Endothelial cell of umbilical vein (primary cell): Measurements from ENCODE around the gene DQX1. TPM values are rescaled to one million over a fixed set of nuclear protein-coding genes. Genes with fewer than 3 reads are reported as not detected.

Source experiments
- BruUV-seq: library from RNA; stranded (reverse); fragments of 400-500 nt; replicated peaks from 2 replicates; lab custom pipeline; 2021; lab: Mats Ljungman, UMichigan
- CTCF ChIA-PET: fragments of 300-600, 350-600 bp; sonication (Branson Sonifier 250); formaldehyde crosslinking; loops from one replicate; lab custom pipeline; 2021; ENCODE audit warnings: antibody characterized with exemption, inconsistent platforms; lab: Charles Lee
- POLR2A ChIA-PET: fragments of 300-600, 350-600 bp; sonication (Branson Sonifier 250); formaldehyde crosslinking; loops from one replicate; lab custom pipeline; 2021; ENCODE audit warnings: antibody characterized with exemption, inconsistent platforms; lab: Charles Lee
- DNase-seq: peaks from one replicate; pipeline ENCODE4 v3.0.0-alpha.2; 2011; ENCODE audit warnings: low read depth, low spot score
- FAIRE-seq: peaks from 2 replicates; lab custom pipeline; 2011; peaks lifted over from hg19 to GRCh38; lab: Jason Lieb, UNC
- H2AFZ ChIP-seq: 2 replicates; pipeline ENCODE4 v1.6.0; 2012; ENCODE audit warnings: low read depth, low read length, control low read depth, inconsistent platforms
- H3K27ac ChIP-seq: 2 replicates; pipeline ENCODE4 v1.5.1; 2011; ENCODE audit warnings: low read depth, mild to moderate bottlenecking, control low read depth, low read length, moderate library complexity; ENCODE audit not compliant: insufficient read depth
- H3K27me3 ChIP-seq, 2 experiments: 2 replicates each; pipeline versions ENCODE4 v1.6.0 to v1.6.1; 2011; ENCODE audit warnings: low read length in 2 of 2, mixed read lengths in 1 of 2; ENCODE audit not compliant: control insufficient read depth in 2 of 2, insufficient read depth in 2 of 2
- H3K36me3 ChIP-seq, 2 experiments: 2 replicates in 1 of 2; 3 replicates in 1 of 2; pipeline ENCODE4 v1.5.1; 2011; ENCODE audit warnings: low read length in 2 of 2, mild to moderate bottlenecking in 1 of 2, moderate library complexity in 1 of 2; ENCODE audit not compliant: control insufficient read depth in 2 of 2, insufficient read depth in 2 of 2; ENCODE audit errors: extremely low read depth in 1 of 2
- H3K4me1 ChIP-seq: 3 replicates; pipeline ENCODE4 v1.5.1; 2011; ENCODE audit warnings: mild to moderate bottlenecking, low read length; ENCODE audit not compliant: control insufficient read depth, insufficient read depth; ENCODE audit errors: extremely low read depth
- H3K4me2 ChIP-seq: 2 replicates; pipeline ENCODE4 v1.6.1; 2011; ENCODE audit warnings: low read length, control low read depth, mixed read lengths; ENCODE audit not compliant: insufficient read depth
- H3K4me3 ChIP-seq, 3 experiments: fragments of 200-600 bp in 1 of 3; sonication (generic), shearing (Covaris generic) in 1 of 3; replicated peaks in 1 of 3; 2 replicates each; pipeline ENCODE4 v1.5.1; 2011 to 2016; ENCODE audit warnings: control low read depth in 3 of 3, low read length in 3 of 3, mild to moderate bottlenecking in 2 of 3, inconsistent platforms in 1 of 3, low read depth in 1 of 3, moderate library complexity in 1 of 3; ENCODE audit not compliant: insufficient read depth in 1 of 3
- H3K79me2 ChIP-seq: 2 replicates; pipeline ENCODE4 v1.6.0; 2012; ENCODE audit warnings: low read length, inconsistent platforms; ENCODE audit not compliant: control insufficient read depth, insufficient read depth
- H3K9ac ChIP-seq: replicated peaks from 2 replicates; pipeline ENCODE3; 2011; ENCODE audit warnings: low read length, control low read depth; ENCODE audit not compliant: insufficient read depth; ENCODE audit errors: extremely low read depth
- H3K9me1 ChIP-seq: replicated peaks from 3 replicates; pipeline ENCODE4 v1.6.0; 2011; ENCODE audit warnings: mild to moderate bottlenecking, low read length; ENCODE audit not compliant: control insufficient read depth, insufficient read depth; ENCODE audit errors: extremely low read depth
- H3K9me3 ChIP-seq: replicated peaks from 2 replicates; pipeline ENCODE4 v1.5.1; 2012; ENCODE audit warnings: low read length, inconsistent platforms; ENCODE audit not compliant: control insufficient read depth, insufficient read depth
- H4K20me1 ChIP-seq: replicated peaks from 2 replicates; pipeline ENCODE3; 2011; ENCODE audit warnings: mild to moderate bottlenecking, low read length; ENCODE audit not compliant: control insufficient read depth, insufficient read depth; ENCODE audit errors: extremely low read depth
- MYC ChIP-seq: IDR thresholded peaks from one replicate; pipeline ENCODE4 v1.6.1; 2011; ENCODE audit warnings: mild to moderate bottlenecking, low read depth, low read length
- dilution Hi-C: fragments of 300-500 bp; cut with MboI; formaldehyde crosslinking; loops from one replicate; pipeline ENCODE4 v1.15.0; 2019; ENCODE audit warnings: low sequenced_read_pairs; ENCODE audit not compliant: extremely low pct_ligation_motif_present
- intact Hi-C: fragments of 100-400 bp; cut with micrococcal nuclease; formaldehyde crosslinking; loops from one replicate; pipeline ENCODE4 v1.10.0; 2022
- polyA plus RNA-seq, 4 experiments: library from polyadenylated mRNA; depleted of rRNA in 3 of 4; stranded (reverse) in 3 of 4; unstranded in 1 of 4; fragments of >200 nt; gene quantifications; 2 replicates each; pipeline versions ENCODE4 v1.2.1 to v1.2.3, GENCODE V29; 2011 to 2012; ENCODE audit warnings: missing spikeins in 1 of 4
- total RNA-seq: library from RNA; stranded (reverse); gene quantifications from 2 replicates; pipeline ENCODE4 v1.2.3, GENCODE V29; 2021
- TF ChIP-seq, protein P1 (sequence below), 2 donors: IDR thresholded peaks; 1 replicate in 1 of 2; 2 replicates in 1 of 2; pipeline ENCODE4 v1.5.1; 2011; ENCODE audit warnings: low read length in 2 of 2, mild to moderate bottlenecking in 2 of 2, moderate library complexity in 2 of 2, control low read depth in 1 of 2, inconsistent platforms in 1 of 2, low read depth in 1 of 2; ENCODE audit not compliant: insufficient read depth in 1 of 2; ENCODE audit errors: extremely low read depth in 1 of 2

Gene DQX1
- total and polyA plus RNA-seq, 2 donors (not counting 3 experiments of a cell fraction or from before 2014, with no cell fraction given): 0.06 to 0.44 TPM

DNA sequence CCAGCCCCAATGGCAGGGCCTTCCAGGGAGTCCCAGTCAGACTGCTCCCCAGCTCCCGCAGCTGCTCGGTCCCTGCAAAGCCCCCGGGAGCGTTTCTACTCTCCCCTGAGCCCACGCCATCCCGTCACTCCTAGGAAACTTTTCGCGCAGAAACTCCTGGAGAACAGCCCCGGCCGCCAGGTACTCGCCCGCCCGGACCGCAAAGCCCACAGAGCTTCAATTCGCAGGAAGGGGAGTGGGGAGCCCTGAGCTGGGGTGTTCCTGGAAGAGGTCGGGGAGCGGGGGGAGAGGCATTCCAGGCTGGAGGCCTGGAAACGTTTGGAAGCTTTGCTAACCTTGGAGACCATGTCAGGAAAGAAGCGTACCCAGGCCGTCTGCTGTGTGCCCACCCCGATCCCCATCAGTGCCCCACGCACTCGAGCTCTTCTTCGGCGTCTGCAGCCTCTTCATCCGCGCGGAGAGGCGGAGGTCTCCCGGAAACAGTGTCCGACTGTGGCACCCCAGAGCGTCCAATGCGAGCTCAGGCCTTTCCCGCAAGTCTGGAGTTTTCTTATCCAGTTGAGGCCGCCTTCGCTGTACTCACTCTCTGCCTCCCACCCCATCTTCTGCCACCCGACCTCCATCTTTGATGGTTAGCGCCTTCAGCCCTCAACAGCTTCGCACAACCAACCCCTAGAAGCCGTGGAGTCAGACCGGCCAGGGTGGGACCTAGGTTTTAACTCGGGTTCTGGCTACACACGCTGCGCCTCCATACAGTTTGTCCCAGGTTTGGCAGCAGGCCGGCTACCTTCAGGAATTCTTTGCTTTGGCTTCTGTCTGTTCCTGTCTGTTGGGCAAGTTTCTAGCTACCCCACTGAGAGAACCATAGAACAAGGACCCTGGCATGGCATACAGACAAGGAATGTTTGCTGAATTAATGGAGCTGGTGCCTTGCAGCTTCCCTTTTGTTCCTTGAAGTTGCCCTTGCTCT is 22.2 kb downstream of the DQX1 start:
- dilution Hi-C loops (no loop called here), intact Hi-C loops (loop anchor here (1.0 to 5.0 kb wide), 2 partner anchors 20 to 149 kb away; partner anchors contain the start of genes SEMA4F and TTC31)
- Histone ChIP-seq H3K4me1 (peaks cover 36% of the 10 kb centered on the region), H3K36me3 (peaks cover 0 to 4% of the 10 kb centered on the region in 2 experiments), H3K79me2 (peaks cover 4% of the 10 kb centered on the region), H3K27me3 (peaks cover 15 to 29% of the 10 kb centered on the region in 2 experiments), H3K27ac (peak overlapping the region; percentile 59), H3K9me3 (no peaks in the 10 kb centered on the region), H4K20me1 (no peaks in the 10 kb centered on the region), H3K9me1 (no peaks in the 10 kb centered on the region), H3K4me3 (peak overlapping the region in 2 of 3 experiments; percentile 50 to 55), H2AFZ (peak overlapping the region; percentile 41), H3K4me2 (peak overlapping the region; percentile 62), H3K9ac (peak overlapping the region; percentile 46)
- DNase-seq (peak; percentile 22), FAIRE-seq (peak; percentile 38)
- TSS peak; percentile 57 for BruUV-seq
- TF ChIP-seq MYC: no peak
- TF ChIP-seq, protein P1, sequence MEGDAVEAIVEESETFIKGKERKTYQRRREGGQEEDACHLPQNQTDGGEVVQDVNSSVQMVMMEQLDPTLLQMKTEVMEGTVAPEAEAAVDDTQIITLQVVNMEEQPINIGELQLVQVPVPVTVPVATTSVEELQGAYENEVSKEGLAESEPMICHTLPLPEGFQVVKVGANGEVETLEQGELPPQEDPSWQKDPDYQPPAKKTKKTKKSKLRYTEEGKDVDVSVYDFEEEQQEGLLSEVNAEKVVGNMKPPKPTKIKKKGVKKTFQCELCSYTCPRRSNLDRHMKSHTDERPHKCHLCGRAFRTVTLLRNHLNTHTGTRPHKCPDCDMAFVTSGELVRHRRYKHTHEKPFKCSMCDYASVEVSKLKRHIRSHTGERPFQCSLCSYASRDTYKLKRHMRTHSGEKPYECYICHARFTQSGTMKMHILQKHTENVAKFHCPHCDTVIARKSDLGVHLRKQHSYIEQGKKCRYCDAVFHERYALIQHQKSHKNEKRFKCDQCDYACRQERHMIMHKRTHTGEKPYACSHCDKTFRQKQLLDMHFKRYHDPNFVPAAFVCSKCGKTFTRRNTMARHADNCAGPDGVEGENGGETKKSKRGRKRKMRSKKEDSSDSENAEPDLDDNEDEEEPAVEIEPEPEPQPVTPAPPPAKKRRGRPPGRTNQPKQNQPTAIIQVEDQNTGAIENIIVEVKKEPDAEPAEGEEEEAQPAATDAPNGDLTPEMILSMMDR (IDR thresholded peaks at IDR 0.05; ENCODE audit: extremely low read depth in 1 of 2, insufficient read depth in 1 of 2, low read depth in 1 of 2, low read length in 2 of 2): no peak
- CTCF ChIA-PET: interaction anchor here (0.7 to 1.9 kb wide), 7 partner anchors 11 to 112 kb away, joined by 3 to 10 read pairs (median 3); partner anchors contain the start of genes CCDC142, LOXL3, MRPL53 and TTC31
- POLR2A ChIA-PET: interaction anchor here (1.0 to 1.3 kb wide), 2 partner anchors 22 to 46 kb away, joined by 4 read pairs; partner anchors contain the start of genes DQX1 and WBP1
